HG03039 (cell line): ENCODE measurements around the gene CRNKL1.
"Not testable (repeated sequence)": the region's sequence is repeated elsewhere in the genome, so short reads cannot be mapped to it uniquely, and the experiment has no call there.

Source experiments
- ATAC-seq: cut with Tn5 transposase; IDR thresholded peaks from one replicate; pipeline ENCODE4 v1.9.1; 2021; ENCODE audit warnings: mild to moderate bottlenecking, moderate library complexity; ENCODE audit not compliant: unreplicated experiment

CRNKL1 gene

DNA sequence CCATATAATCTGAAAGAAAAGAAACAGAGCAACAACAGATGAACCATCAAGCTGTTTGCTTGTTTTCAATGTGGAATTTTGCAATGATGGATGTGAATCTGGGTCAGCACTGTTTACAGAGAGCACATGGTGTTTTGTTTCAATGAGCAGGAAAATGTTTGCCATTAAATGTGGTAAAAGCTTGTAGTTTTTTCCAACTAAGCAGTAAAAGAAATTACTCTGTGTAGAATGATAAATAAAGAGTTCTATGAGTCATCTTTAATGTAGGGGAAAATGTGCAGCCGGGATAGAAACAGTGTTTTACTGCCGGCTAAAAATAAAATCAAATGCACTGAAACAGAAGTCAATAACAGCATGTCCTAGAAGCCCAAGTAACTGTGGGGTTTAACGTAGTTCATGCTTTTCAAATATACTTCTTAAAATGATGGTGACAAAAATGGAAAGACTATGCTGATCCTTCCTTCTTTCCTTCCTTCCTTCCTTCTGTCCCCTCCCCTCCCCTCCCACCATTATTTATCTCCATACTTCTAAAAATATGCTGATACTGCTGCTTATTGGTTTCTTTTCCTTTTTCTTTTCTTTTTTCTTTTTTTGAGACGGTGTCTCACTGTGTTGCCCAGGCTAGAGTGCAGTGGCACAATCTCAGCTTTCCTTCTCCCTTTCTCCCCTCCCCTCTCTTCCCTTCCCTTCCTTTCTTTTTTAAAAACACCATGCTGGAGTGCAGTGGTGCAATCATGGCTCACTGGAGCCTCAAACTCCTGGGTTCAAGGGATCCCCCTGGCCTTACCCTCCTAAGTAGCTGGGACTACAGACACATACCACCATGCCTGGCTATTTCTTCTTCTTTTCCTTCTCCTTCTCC is 41.4 kb downstream of the CRNKL1 start:
- ATAC-seq, result no peak

DNA sequence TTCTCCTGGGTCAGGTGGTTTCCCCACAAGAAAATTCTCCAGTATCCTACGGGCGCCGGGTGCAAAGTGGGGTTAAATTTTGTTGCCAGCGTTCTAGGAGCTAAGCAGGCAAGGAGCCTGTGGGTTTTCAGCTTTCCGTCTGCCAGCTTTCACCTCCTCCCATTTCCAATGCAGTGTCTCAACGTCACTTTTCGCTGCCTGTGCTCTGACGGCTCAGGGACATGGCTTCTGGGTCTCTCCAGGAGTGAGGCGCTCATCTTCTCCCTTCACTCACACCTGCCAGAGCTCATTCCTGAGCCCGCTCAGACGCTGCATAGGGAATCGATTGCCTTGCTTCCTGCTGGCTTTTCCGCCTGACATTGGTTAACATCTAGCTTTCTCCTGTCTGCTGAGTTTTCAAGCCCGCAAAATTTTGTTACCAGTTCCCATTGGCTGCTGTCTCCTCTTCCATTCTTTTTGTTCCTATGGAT is 42.4 kb downstream of the CRNKL1 start:
- ATAC-seq, result no peak

DNA sequence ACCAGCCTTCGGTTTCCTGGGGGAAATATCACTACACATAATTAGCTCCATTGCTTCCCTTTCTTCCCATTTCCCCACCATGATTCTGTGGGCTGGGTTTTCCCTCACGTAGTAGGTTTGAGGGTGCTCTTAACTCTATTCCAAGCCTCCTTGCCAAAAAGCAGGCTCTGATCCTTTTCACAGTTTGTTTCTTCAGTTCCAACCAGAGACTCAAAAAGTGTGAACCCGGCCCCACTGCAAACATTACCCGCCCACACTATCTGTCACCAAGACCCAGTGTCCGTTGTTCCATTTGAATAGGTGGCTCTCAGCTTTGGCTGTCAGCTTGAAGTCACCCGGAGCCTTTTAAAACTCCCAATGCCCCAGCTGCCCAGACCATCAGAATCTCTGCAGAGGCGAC is 46.9 kb downstream of the CRNKL1 start:
- no peak for ATAC-seq

DNA sequence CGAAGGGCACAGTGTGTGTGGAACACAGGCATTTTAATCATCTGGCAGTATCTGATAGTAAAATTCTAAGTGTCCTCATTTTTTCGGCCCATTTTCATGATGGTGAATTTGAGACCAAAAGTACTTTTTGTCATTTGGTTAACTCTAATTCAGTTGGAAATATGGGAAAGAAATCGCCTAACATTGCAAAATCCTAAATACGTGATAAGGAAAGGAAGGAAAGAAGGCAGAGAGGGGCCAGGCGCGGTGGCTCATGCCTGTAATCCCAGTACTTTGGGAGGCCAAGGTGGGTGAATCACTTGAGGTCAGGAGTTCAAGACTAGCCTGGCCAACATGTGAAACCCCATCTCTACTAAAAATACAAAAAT is 48.3 kb downstream of the CRNKL1 start:
- not testable (repeated sequence) for ATAC-seq

DNA sequence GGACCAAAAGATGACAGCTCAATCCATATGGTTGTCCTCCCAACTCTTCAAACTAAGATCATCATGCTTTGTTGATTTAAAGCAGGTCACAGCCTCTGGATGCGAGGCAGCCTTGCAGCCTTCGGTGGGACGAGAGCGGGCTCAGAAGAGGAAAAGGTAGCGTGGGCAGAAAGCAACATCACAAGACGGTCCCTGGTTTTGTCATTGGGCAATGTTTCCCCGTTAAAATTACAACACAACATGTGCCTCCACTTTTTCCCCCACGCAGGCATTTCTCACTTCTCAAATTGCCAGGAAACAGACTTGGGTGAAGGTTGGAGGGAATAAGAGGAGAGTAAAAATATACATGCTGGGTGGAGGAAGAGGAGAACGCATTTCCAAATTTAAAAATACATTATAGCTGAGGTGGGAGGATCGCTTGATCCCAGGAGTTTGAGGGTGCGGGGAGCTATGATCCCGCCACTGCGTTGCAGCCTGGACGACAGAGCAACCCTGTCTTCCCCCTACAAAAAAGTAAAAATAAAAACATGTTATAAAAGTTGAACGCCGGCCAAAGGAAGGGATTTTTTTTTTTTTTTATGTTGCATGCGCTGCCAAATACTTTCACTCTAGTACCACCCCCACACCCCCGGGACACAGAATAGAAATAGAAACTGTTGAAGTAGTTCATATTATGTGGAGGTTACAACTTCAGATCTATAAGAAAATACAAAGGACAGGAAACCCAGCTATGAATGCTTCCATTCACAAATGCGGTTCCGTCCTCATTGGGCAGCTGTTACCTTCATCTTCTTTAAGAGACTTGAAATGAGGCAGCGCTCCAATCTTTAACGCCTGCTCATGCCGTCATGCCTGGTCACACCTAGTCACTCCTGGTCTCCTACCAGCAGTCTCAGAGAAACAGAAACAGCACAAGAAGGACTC is 49.0 kb downstream of the CRNKL1 start:
- ATAC-seq, result no peak

DNA sequence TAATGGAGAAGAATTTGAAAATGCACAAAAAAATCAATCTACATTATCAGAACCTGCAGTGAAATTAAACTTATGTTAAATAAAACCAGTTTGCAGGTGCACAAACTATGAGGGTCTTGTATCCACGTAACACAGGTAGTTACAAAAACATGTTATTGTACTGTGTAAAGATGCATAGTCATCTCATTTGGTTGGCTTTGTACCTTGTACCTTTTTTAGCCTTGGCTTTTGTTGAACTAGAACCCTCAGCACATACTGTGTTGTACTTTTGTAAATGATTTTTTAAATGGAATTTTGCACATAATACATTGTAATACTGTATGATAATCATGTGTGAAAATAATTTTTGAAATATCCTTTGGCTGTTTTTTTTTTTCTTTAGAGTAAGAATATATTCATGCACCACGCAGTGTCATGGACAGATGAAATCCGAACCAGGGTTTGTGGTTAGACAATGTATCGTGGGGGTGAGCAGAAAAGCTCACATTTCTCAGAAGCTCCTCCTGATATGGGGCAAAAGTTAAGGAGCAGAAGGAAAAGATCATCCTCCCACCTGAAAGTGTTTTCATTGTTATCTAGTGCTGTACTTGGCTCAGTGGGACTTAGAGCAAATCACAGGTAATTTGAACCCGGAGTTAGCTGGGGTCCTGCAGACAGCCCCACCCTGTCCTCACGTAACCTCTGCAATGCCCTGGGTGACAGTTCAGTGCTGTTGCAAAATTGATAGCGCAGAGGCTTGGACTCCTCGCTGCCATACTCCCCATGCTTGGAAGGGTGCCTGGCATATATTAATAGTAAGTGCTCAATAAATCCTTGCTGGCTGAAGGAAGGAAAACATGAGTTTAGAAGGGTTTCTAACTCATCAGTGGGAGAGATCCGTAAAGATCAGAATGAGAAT is 49.9 kb downstream of the CRNKL1 start:
- ATAC-seq, result no peak

DNA sequence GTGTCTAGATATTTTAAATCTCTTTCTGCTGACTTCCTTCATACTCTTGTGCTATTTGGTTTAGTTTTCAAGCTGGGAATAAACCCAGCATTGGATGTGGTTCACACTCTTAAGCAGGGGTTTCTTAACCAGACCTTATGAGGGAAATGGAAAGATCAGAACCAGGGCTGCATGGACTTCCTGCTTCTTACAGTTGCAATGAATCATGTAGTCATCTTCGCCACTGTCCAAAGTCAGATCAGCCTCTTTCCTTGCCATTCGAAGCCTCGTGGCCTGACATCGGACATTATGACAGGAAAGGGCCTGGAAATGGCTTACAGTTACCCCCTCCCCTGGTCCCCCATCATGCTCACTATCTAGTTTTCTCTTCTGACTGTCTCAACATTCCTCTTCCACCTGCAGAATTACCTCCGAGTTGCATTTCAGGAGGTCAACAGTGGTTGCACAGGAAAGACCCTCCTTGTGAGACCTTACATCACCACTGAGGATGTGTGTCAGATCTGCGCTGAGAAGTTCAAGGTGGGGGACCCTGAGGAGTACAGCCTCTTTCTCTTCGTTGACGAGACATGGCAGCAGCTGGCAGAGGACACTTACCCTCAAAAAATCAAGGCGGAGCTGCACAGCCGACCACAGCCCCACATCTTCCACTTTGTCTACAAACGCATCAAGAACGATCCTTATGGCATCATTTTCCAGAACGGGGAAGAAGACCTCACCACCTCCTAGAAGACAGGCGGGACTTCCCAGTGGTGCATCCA is 51.9 kb downstream of the CRNKL1 start:
- no peak for ATAC-seq

DNA sequence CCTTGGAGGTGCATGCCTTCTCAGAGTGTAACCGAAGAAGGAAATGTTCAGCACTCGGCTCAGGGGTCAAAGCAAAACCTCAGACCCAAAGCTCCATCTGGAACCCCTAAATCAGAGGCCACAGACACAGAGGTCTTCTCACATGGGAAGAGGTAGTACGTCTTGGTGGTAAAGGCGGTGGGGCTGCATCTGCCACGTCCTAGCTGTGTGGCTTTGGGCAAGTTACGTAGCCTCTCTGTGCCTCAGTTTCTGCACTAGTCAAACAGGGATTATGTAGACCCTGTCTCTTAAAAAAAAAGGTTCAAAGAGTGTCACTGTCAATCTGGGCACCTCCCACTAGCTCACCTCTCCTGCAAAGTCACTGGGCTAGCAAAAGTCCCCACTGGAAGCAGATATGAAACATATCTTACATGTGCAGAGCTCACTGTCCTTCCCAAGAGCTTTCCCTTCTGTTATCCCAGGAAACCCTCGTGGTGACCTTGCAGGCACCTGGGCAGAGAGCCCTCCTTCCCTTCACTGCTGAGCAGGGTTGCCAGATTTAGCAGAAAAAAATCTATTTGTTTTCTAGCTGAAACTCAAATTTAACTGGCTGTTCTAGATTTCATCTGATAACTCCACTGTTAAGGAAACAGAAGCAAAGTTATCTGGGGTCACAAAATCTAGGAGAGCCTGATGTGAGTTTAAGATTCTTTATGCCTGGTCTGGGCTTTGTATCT is 53.1 kb downstream of the CRNKL1 start:
- no peak for ATAC-seq

DNA sequence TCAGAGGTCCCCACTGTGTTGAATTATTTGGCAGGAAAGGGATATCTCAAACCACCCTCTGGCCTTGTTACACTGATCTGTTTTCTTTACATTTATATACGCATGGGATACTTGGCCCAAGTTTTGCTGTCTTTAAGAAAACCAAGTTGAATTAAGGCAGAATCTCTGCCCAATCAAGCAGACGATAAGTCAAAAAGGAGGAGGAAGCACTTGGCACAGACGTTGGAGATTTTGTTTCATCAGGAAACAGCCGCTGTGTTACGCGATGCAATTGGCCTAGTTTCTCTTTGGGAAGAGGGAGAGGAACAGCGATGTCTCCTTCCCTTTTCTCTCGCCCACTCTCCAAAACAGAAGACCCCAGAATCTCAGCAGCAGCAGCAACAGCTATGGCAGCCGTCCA is 55.3 kb downstream of the CRNKL1 start:
- no peak for ATAC-seq

DNA sequence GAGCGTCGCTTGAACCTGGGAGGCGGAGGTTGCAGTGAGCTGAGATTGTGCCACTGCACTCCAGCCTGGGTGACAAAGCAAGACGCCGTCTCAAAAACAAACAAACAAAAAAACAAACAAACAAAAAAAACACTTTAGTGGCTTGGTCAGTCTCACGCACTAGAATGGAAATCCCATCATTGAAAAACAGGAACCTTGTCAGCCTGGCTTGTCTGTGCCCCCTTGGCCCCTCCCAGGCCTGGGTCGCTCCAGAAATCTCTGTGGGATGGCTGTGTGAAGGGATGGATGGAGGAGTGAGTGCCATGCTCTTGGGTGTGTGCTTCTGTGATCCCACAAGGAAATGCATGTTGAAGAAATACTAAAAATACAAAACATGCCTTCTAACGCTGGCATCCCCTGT is 56.0 kb downstream of the CRNKL1 start:
- ATAC-seq, result no peak

DNA sequence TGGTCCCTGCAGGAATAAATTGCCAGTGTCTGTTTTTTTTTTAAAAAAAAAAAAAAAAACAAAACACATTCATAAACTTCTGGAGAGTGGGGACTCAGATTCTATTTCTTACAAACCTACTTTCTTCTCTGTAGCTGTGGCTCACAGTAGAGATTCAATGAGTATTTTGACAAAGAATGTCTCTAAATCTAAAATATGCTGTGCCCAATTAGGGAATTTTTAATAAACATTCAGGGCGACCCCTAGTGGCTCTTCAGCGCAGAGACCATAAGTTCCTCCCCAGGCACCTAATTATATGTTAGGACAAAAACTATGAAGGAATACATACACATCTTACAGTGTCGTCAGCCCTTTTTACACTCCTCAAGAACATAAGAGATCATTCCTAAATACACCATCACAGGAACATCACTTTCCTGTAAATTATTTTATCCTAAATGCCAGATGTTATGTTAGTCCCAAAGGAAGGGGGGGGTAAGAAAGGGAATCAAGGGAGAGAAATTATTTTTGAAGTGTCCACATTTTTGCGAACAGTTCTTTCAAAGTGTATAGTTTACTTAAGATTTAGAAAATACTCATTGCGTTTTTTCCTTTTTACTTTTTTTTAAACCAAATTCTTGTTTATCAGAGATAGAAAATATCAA is 56.9 kb downstream of the CRNKL1 start:
- no peak for ATAC-seq

DNA sequence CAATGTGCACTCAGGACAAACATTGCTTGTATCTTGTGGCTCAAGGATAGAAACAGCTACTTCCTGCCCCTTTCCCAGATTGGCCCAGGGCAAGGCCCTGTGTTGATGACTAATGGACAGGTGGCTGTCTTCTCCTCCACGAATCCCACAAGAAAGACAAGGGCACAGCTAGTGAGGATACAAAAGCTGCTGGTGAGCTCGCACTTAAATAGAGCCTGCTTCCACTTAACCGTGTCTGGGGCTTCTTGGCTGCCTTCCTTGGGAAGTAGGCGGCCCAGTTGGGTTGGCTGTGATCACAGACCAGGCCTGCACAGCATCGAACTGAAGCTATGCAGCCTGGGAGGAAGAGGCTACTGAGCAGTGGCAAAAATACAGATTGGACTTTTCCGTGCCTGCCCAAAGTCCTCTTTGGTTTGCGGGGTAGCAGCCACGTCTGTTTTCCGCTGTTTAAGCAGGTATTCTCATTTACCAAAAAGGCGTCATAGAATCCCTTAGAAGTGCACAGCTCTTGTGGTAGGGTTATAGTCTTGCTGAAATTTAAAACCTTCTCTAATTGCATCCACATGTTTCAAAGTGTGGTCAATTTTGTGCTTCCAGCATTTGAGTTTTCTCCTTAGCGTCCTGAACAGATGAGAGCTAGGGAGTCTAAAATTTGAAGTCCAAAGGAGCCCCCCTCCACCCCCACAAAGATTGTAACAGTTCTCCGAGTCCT is 58.2 kb downstream of the CRNKL1 start:
- no peak for ATAC-seq

DNA sequence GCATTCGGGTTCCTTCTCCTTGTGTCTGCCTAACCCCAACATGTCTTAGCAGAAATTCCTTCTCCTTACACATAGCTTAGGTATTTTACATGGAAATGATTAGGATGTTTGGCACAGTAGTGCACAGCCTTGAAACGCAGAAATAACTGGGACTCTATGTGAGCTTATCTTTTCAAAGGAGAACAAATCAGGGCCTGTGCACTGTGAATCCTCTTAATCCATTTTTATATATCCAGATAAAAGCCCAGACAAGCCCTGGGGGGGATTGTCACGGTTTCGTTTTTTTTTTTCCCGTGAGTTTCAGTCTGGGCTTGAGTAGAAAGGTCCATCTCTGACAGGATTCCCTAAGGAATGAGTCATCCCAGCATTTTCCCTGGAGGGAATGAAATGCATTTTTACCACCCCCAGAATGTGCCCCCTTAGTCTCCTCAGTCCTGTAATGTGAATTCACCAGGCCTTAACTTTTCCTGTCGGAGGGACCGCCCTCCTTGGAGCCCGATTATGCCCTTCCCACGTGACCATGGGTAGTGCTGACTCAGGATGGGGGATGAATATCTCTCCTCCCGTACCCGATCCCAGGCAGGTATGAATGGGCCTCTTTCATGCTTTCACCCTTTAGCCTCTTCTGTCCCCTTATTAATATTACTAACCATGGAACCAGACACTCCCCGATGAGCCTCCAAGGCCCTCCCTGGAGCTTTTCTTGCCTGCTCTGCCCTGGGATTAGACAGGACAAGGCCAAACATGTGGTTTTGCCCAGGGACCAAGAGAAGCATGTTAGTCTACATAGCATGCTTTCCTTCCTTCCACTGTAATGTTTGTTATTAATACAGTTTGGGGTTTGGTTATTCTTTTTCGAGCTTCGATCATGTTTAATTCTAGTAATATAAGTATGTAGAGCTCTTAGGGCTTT is 59.0 kb downstream of the CRNKL1 start:
- no peak for ATAC-seq

DNA sequence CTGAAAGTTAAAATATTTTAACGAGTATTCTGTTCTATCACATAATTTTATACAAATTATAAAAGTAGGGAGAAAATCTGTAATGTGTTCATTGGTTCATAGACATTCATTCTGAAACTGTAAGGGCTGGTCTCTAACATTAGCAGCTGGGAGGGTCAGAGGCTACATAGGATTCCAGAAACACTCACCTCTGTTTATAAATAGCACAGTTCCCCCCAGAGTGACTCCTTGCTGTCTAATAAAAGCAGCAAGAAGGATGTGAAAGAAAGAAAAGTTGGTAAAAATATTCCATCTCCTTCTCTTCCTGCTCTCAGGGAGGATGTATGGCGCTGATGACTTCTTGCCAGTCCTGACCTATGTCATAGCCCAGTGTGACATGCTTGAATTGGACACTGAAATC is 60.4 kb downstream of the CRNKL1 start:
- no peak for ATAC-seq

DNA sequence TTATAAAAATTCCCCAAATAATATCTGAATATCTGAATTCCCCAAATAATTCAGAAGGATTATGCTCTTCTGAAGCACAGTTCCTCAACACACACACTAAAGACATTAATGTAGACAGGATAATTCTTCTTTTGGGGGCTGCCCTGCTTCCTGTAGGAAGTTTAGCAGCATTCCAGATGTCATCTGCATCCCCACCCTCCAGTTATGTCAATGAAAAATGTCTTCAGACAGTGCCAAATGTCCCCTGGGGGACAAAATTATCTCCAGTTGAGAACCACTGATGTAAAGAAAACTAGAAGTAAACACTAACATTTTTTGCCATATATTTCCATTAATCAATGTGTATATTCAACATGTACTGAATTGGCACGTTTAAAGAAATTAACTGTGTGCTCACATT is 61.0 kb downstream of the CRNKL1 start:
- no peak for ATAC-seq

DNA sequence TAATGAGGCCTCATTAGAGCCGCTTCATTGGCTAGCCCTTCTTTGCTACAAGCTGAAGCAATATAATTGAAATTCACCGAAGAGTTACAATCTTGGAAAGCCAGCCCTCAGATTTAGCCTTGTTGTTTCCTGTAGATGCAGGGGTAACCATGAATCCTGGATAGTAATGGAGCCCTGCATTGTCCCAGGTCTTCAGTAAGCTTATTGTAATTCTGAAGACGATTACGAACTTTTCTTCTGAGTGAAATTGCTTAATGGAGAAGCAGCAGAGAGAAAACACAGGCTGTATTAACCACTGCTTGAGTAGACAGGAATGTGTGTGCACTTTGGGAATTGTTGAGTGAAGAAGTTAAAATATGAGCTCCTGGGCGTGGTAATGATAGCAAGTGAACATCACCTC is 61.4 kb downstream of the CRNKL1 start:
- ATAC-seq, result no peak

DNA sequence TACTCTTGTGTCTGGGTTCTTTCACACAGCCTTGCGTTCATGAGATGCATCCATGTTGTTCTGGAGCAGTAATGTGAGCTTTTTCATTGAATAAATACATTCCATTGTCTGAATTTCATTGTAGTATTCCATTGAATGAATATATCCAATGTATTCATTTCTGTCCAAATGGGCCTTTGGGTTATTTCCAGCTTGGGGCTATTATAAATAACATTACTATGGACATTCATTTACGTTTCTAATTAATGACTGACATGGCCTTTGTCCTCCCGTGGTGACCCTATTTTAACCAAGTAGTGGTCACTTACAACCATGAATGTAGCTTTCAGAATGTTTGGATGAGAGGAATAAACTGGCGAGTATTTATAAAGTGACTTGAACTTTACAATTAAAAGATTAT is 65.2 kb downstream of the CRNKL1 start:
- no peak for ATAC-seq
